Spleen (tissue), 11 donors: ENCODE data around the gene CFLAR. TPM values are rescaled to one million over a fixed set of nuclear protein-coding genes. Genes with fewer than 3 reads are reported as not detected.

Source experiments
- DNase-seq: peaks from one replicate; pipeline ENCODE4 v3.0.0-alpha.2; 2020
- H3K27ac ChIP-seq, 8 donors: fragments of 200-600 bp; sonication (generic) in 7 of 8; 1 replicate in 4 of 8; 2 replicates in 4 of 8; pipeline versions ENCODE4 v1.5.0 to v1.8.0; 2016 to 2021; ENCODE audit warnings: inconsistent platforms in 4 of 8, mild to moderate bottlenecking in 4 of 8, moderate library complexity in 1 of 8
- H3K27me3 ChIP-seq, 7 donors: fragments of 200-600 bp; sonication (generic) in 6 of 7; replicated peaks in 1 of 7; 1 replicate in 4 of 7; 2 replicates in 3 of 7; pipeline versions ENCODE4 v1.5.0 to v1.8.0; 2016 to 2021; ENCODE audit warnings: inconsistent platforms in 3 of 7, mild to moderate bottlenecking in 1 of 7
- H3K36me3 ChIP-seq, 6 donors: fragments of 200-600 bp; sonication (generic) in 5 of 6; 1 replicate in 4 of 6; 2 replicates in 2 of 6; pipeline versions ENCODE4 v1.5.0 to v1.8.0; 2016 to 2021; ENCODE audit warnings: inconsistent platforms in 2 of 6
- H3K4me1 ChIP-seq, 6 donors: fragments of 200-600 bp; sonication (generic) in 5 of 6; 1 replicate in 3 of 6; 2 replicates in 3 of 6; pipeline versions ENCODE4 v1.5.0 to v1.8.0; 2016 to 2021; ENCODE audit warnings: inconsistent platforms in 3 of 6
- H3K4me3 ChIP-seq, 8 donors: fragments of 200-600 bp; sonication (generic) in 7 of 8; 1 replicate in 4 of 8; 2 replicates in 4 of 8; pipeline versions ENCODE4 v1.5.0 to v1.8.0; 2016 to 2021; ENCODE audit warnings: inconsistent platforms in 4 of 8, mild to moderate bottlenecking in 4 of 8, moderate library complexity in 2 of 8
- H3K9me3 ChIP-seq, 8 donors: fragments of 200-600 bp; sonication (generic) in 7 of 8; 1 replicate in 4 of 8; 2 replicates in 4 of 8; pipeline versions ENCODE4 v1.5.0 to v1.8.0; 2016 to 2021; ENCODE audit warnings: inconsistent platforms in 4 of 8
- POLR2A ChIP-seq, 3 donors: fragments of 450-650 bp; IDR thresholded peaks; one replicate each; pipeline ENCODE4 v1.5.1; 2017; ENCODE audit warnings: antibody characterized with exemption in 3 of 3, mild to moderate bottlenecking in 1 of 3
- POLR2AphosphoS5 ChIP-seq, 3 donors: sonication (generic); formaldehyde crosslinking; IDR thresholded peaks; one replicate each; pipeline ENCODE4 v1.5.1; 2017; ENCODE audit warnings: antibody characterized with exemption in 3 of 3
- WGBS, 5 donors: extraction: QIAGEN DNeasy Blood & Tissue Kit in 3 of 5; methylation state at CpG; one replicate each; pipeline versions ENCODE4 v1.1.5 to v1.1.7; 2013 to 2018; 5-methylcytosine and 5-hydroxymethylcytosine counted together
- intact Hi-C: fragments of 100-400 bp; cut with DNase I; formaldehyde crosslinking; loops from one replicate; pipeline ENCODE4 v1.15.0; 2023; ENCODE audit warnings: low total_unique reads
- polyA plus RNA-seq, 3 donors: library from polyadenylated mRNA; stranded (reverse); fragments of 200-250 nt; gene quantifications; one replicate each; pipeline ENCODE4 v1.2.1, GENCODE V29; 2013
- small RNA-seq, 4 donors: library from RNA; depleted of rRNA; stranded (forward); fragments of <200 nt; gene quantifications; one replicate each; pipeline ENCODE3, GENCODE V24; 2016
- total RNA-seq, 7 donors: library from RNA; depleted of rRNA in 3 of 7; stranded (reverse); fragments of >200 nt in 3 of 7; fragmentation: NEBNext Ultra II Directional in 4 of 7; extraction: Animal tissue kit (Norgen Biotek cat#: 25700) in 4 of 7; gene quantifications; one replicate each; pipeline versions ENCODE4 v1.1.0 to v1.2.1, GENCODE V29; 2016 to 2021
- TF ChIP-seq, protein P1 (sequence below), 11 experiments: fragments of 200-600 bp in 7 of 11; fragments of 450-650 bp in 4 of 11; sonication (generic) in 4 of 11; IDR thresholded peaks in 8 of 11; conservative IDR thresholded peaks in 3 of 11; 1 replicate in 7 of 11; 2 replicates in 4 of 11; pipeline versions ENCODE4 v1.4.0 to v1.8.0; 2016 to 2021; ENCODE audit warnings: antibody characterized with exemption in 11 of 11, inconsistent platforms in 4 of 11, mild to moderate bottlenecking in 1 of 11
- donor health status: healthy with polysubstance abuse.
- donor health status: DM: no; HTN: no; CAD: no; lungs with moderate emphysema.
- donor health status: DM: no; HTN: no; CAD: no.
- donor health status: Bipolar disorder and iron deficiency.
- donor health status: healthy.
- donor health status: DM: no; HTN: no; CAD: no.
- donor health status: DM: yes; HTN: yes; CAD: no.

The CFLAR gene
- total and polyA plus RNA-seq, 10 donors, result 64.0 to 511 (median 360) TPM

- 57 to 68% (median 57%) methylated on average over 8 of the region's 8 CpGs for WGBS, 5 donors
- TF ChIP-seq POLR2A (IDR thresholded peaks at IDR 0.05) (no peak), POLR2AphosphoS5 (IDR thresholded peaks at IDR 0.05) (no peak)
- TF ChIP-seq, protein P1, sequence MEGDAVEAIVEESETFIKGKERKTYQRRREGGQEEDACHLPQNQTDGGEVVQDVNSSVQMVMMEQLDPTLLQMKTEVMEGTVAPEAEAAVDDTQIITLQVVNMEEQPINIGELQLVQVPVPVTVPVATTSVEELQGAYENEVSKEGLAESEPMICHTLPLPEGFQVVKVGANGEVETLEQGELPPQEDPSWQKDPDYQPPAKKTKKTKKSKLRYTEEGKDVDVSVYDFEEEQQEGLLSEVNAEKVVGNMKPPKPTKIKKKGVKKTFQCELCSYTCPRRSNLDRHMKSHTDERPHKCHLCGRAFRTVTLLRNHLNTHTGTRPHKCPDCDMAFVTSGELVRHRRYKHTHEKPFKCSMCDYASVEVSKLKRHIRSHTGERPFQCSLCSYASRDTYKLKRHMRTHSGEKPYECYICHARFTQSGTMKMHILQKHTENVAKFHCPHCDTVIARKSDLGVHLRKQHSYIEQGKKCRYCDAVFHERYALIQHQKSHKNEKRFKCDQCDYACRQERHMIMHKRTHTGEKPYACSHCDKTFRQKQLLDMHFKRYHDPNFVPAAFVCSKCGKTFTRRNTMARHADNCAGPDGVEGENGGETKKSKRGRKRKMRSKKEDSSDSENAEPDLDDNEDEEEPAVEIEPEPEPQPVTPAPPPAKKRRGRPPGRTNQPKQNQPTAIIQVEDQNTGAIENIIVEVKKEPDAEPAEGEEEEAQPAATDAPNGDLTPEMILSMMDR (IDR thresholded peaks at IDR 0.05 in 8 of 11, conservative IDR thresholded peaks at IDR 0.05 in 3 of 11), result no peak
- intact Hi-C loops, result no loop called here
- Histone ChIP-seq H3K4me3 (no peak overlapping the region), H3K27me3 (no peaks in the 10 kb centered on the region), H3K27ac (peak overlapping the region in 6 of 8 donors; percentile 3 to 61 (median 50)), H3K36me3 (peaks cover 0 to 25% (median 10%) of the 10 kb centered on the region in 6 donors), H3K9me3 (no peaks in the 10 kb centered on the region), H3K4me1 (peaks cover 0 to 38% (median 26%) of the 10 kb centered on the region in 6 donors)
- no peak for DNase-seq
Measured at GRCh38 chr2:201223089-201224073, 107.4 kb downstream of the CFLAR start.

Small RNAs within 50 kb of the gene (small RNA-seq; reads per million reads assigned to genes)
- gene AC007283.2 (0 reads per million in 4 donors), gene MTND4LP13 (0 reads per million in 4 donors), gene RNU6-1206P (0 reads per million in 4 donors), gene RNU7-45P (0 reads per million in 4 donors)

Other genes with a start within 250 kb of the CFLAR start
- 100 to 1,000 TPM in 1 of 7 donors, 10 to 100 TPM in 6; 24.0 to 180 (median 35.8) TPM for gene PPIL3, start 227.1 kb upstream of the CFLAR start, total RNA-seq
- gene PPIL3, start 227.1 kb upstream of the CFLAR start, polyA plus RNA-seq, result 10 to 100 TPM; 20.3 to 37.5 (median 22.3) TPM
- 10 to 100 TPM; 17.2 to 26.4 (median 20.6) TPM for gene NIF3L1, start 226.8 kb upstream of the CFLAR start, total RNA-seq
- gene NIF3L1, start 226.8 kb upstream of the CFLAR start, polyA plus RNA-seq, result 10 to 100 TPM; 18.9 to 24.5 (median 20.1) TPM
- 10 to 100 TPM; 20.5 to 39.1 (median 35.7) TPM for gene ORC2, start 152.5 kb upstream of the CFLAR start, total RNA-seq
- 10 to 100 TPM in 1 of 3 donors, 1 to 10 TPM in 2; 6.9 to 14.5 (median 8.0) TPM for gene ORC2, start 152.5 kb upstream of the CFLAR start, polyA plus RNA-seq
- 10 to 100 TPM; 38.8 to 68.9 (median 45.0) TPM for gene HYCC2, start 44.5 kb upstream of the CFLAR start, total RNA-seq
- gene HYCC2, start 44.5 kb upstream of the CFLAR start, polyA plus RNA-seq, result 10 to 100 TPM in 1 of 3 donors, 1 to 10 TPM in 2; 3.2 to 10.5 (median 6.2) TPM
- gene NDUFB3, start 44.2 kb upstream of the CFLAR start, total RNA-seq, result 10 to 100 TPM; 30.0 to 91.5 (median 58.3) TPM
- gene NDUFB3, start 44.2 kb upstream of the CFLAR start, polyA plus RNA-seq, result 10 to 100 TPM; 49.6 to 89.0 (median 69.5) TPM
- 10 to 100 TPM; 42.5 to 75.6 (median 55.3) TPM for gene CASP10, start 67.0 kb downstream of the CFLAR start, total RNA-seq
- gene CASP10, start 67.0 kb downstream of the CFLAR start, polyA plus RNA-seq, result 10 to 100 TPM in 2 of 3 donors, 1 to 10 TPM in 1; 5.6 to 13.3 (median 10.2) TPM
- 100 to 1,000 TPM in 1 of 7 donors, 10 to 100 TPM in 6; 67.1 to 100 (median 91.8) TPM for gene CASP8, start 144.4 kb downstream of the CFLAR start, total RNA-seq
- gene CASP8, start 144.4 kb downstream of the CFLAR start, polyA plus RNA-seq, result 10 to 100 TPM; 20.3 to 41.9 (median 29.3) TPM
- gene FLACC1, start 241.2 kb downstream of the CFLAR start, total RNA-seq, result 1 to 10 TPM; 2.0 to 5.7 (median 3.7) TPM
- under 1 TPM; 0.30 to 0.50 (median 0.32) TPM for gene FLACC1, start 241.2 kb downstream of the CFLAR start, polyA plus RNA-seq